Astrocyte (in vitro differentiated cells and primary cell): ENCODE measurements around the gene ORC6. TPM values are rescaled to one million over a fixed set of nuclear protein-coding genes. Genes with fewer than 3 reads are reported as not detected.

ENCODE experiments used
- DNase-seq: peaks from one replicate; pipeline ENCODE4 v3.0.0-alpha.2; 2010; ENCODE audit warnings: low read depth
- FAIRE-seq: peaks from 2 replicates; lab custom pipeline; 2011; peaks lifted over from hg19 to GRCh38; lab: Jason Lieb, UNC
- H2AFZ ChIP-seq: 2 replicates; pipeline ENCODE4 v1.6.0; 2012; ENCODE audit warnings: low read depth, low read length, inconsistent platforms
- H3K27ac ChIP-seq: 2 replicates; pipeline ENCODE4 v1.5.1; 2011; ENCODE audit warnings: low read depth, low read length, inconsistent platforms
- H3K27me3 ChIP-seq: 2 replicates; pipeline ENCODE4 v1.6.0; 2011; ENCODE audit warnings: low read length, inconsistent platforms; ENCODE audit not compliant: insufficient read depth
- H3K36me3 ChIP-seq: 2 replicates; pipeline ENCODE4 v1.5.1; 2011; ENCODE audit warnings: low read length, inconsistent platforms; ENCODE audit not compliant: insufficient read depth
- H3K4me1 ChIP-seq: 2 replicates; pipeline ENCODE4 v1.5.1; 2011; ENCODE audit warnings: low read length, inconsistent platforms; ENCODE audit not compliant: insufficient read depth
- H3K4me2 ChIP-seq: 2 replicates; pipeline ENCODE4 v1.6.0; 2012; ENCODE audit warnings: low read length, inconsistent platforms
- H3K4me3 ChIP-seq: 2 replicates; pipeline ENCODE4 v1.5.1; 2011; ENCODE audit warnings: low read depth, mild to moderate bottlenecking, low read length, inconsistent platforms; ENCODE audit not compliant: insufficient read depth
- H3K79me2 ChIP-seq: 2 replicates; pipeline ENCODE4 v1.6.0; 2012; ENCODE audit warnings: mild to moderate bottlenecking, low read length, inconsistent platforms; ENCODE audit not compliant: insufficient read depth
- H3K9ac ChIP-seq: 2 replicates; pipeline ENCODE4 v1.6.0; 2012; ENCODE audit warnings: mild to moderate bottlenecking, low read length, inconsistent platforms
- H3K9me3 ChIP-seq: 2 replicates; pipeline ENCODE4 v1.5.1; 2012; ENCODE audit warnings: low read depth, mild to moderate bottlenecking, low read length, inconsistent platforms; ENCODE audit not compliant: insufficient read depth
- H4K20me1 ChIP-seq: 2 replicates; pipeline ENCODE4 v1.6.0; 2012; ENCODE audit warnings: low read length, inconsistent platforms; ENCODE audit not compliant: insufficient read depth
- H3K27ac Mint-ChIP-seq: one replicate; pipeline ENCODE4 v1.8.0; 2021; ENCODE audit warnings: mild to moderate bottlenecking, mixed read lengths; ENCODE audit not compliant: unreplicated experiment
- H3K27me3 Mint-ChIP-seq: one replicate; pipeline ENCODE4 v1.8.0; 2021; ENCODE audit warnings: low read depth, mixed read lengths; ENCODE audit not compliant: unreplicated experiment
- H3K36me3 Mint-ChIP-seq: one replicate; pipeline ENCODE4 v1.8.0; 2021; ENCODE audit warnings: low read depth, mixed read lengths; ENCODE audit not compliant: unreplicated experiment
- H3K4me1 Mint-ChIP-seq: one replicate; pipeline ENCODE4 v1.8.0; 2021; ENCODE audit warnings: low read depth, mixed read lengths; ENCODE audit not compliant: unreplicated experiment
- H3K4me3 Mint-ChIP-seq: one replicate; pipeline ENCODE4 v1.8.0; 2021; ENCODE audit warnings: mild to moderate bottlenecking, moderate library complexity, mixed read lengths; ENCODE audit not compliant: unreplicated experiment
- H3K9me3 Mint-ChIP-seq: one replicate; pipeline ENCODE4 v1.8.0; 2021; ENCODE audit warnings: mild to moderate bottlenecking, mixed read lengths; ENCODE audit not compliant: unreplicated experiment
- CTCF ChIP-seq: IDR thresholded peaks from 2 replicates; pipeline ENCODE4 v1.5.1; 2011; ENCODE audit warnings: low read depth, mild to moderate bottlenecking, inconsistent platforms, low read length, moderate library complexity; ENCODE audit not compliant: insufficient read depth
- EZH2 ChIP-seq: IDR thresholded peaks from 2 replicates; pipeline ENCODE4 v1.6.1; 2012; ENCODE audit warnings: mild to moderate bottlenecking, low read length, inconsistent platforms; ENCODE audit not compliant: insufficient read depth
- total RNA-seq: library from RNA; stranded (reverse); gene quantifications from 2 replicates; pipeline ENCODE4 v1.2.1, GENCODE V29; 2021

ORC6 gene
- total RNA-seq, 1 donor from 2014 or later = 16.9 TPM

- Histone ChIP-seq H3K4me1 (no peaks in the 10 kb centered on the region), H3K79me2 (no peaks in the 10 kb centered on the region), H3K27ac (no peak overlapping the region), H3K27me3 (no peaks in the 10 kb centered on the region), H2AFZ (no peak overlapping the region), H3K9ac (no peak overlapping the region), H3K36me3 (no peaks in the 10 kb centered on the region), H3K4me2 (no peak overlapping the region), H4K20me1 (no peaks in the 10 kb centered on the region), H3K9me3 (no peaks in the 10 kb centered on the region), H3K4me3 (no peak overlapping the region)
- no peak for TF ChIP-seq EZH2
- no peak for TF ChIP-seq CTCF
- no peak overlapping the region for H3K4me3 Mint-ChIP-seq
- DNase-seq (no peak), FAIRE-seq (no peak)
- H3K36me3 Mint-ChIP-seq = no peaks in the 10 kb centered on the region
- H3K9me3 Mint-ChIP-seq = no peaks in the 10 kb centered on the region
- peaks cover 15% of the 10 kb centered on the region for H3K27me3 Mint-ChIP-seq
- H3K4me1 Mint-ChIP-seq = peaks cover 2% of the 10 kb centered on the region
- H3K27ac Mint-ChIP-seq = no peak overlapping the region
Observed at GRCh38 chr16:46736695-46737094, 47.2 kb downstream of the ORC6 start.

GRCh38 chr16:46737621-46738214 is 48.3 kb downstream of the ORC6 start:
- Mint-ChIP-seq H3K4me3 (no peak overlapping the region), H3K4me1 (peaks cover 2% of the 10 kb centered on the region), H3K27ac (no peak overlapping the region), H3K36me3 (no peaks in the 10 kb centered on the region), H3K9me3 (no peaks in the 10 kb centered on the region), H3K27me3 (peaks cover 14% of the 10 kb centered on the region)
- Histone ChIP-seq H3K36me3 (no peaks in the 10 kb centered on the region), H3K79me2 (no peaks in the 10 kb centered on the region), H3K4me1 (no peaks in the 10 kb centered on the region), H3K4me3 (no peak overlapping the region), H2AFZ (no peak overlapping the region), H3K9ac (no peak overlapping the region), H3K27me3 (no peaks in the 10 kb centered on the region), H3K4me2 (no peak overlapping the region), H3K9me3 (no peaks in the 10 kb centered on the region), H4K20me1 (no peaks in the 10 kb centered on the region), H3K27ac (no peak overlapping the region)
- TF ChIP-seq EZH2 (no peak), CTCF (no peak)
- FAIRE-seq = no peak
- DNase-seq = no peak

GRCh38 chr16:46739934-46740333 is 50.5 kb downstream of the ORC6 start:
- DNase-seq (no peak), FAIRE-seq (no peak)
- no peaks in the 10 kb centered on the region for H4K20me1 ChIP-seq
- no peaks in the 10 kb centered on the region for H3K36me3 Mint-ChIP-seq
- no peaks in the 10 kb centered on the region for H3K9me3 ChIP-seq
- H3K27ac ChIP-seq = no peak overlapping the region
- peaks cover 7% of the 10 kb centered on the region for H3K4me1 Mint-ChIP-seq
- no peak overlapping the region for H3K4me3 ChIP-seq
- peaks cover 2% of the 10 kb centered on the region for H3K27me3 Mint-ChIP-seq
- H3K79me2 ChIP-seq = no peaks in the 10 kb centered on the region
- H3K9me3 Mint-ChIP-seq = no peaks in the 10 kb centered on the region
- no peak overlapping the region for H3K27ac Mint-ChIP-seq
- H3K4me1 ChIP-seq = no peaks in the 10 kb centered on the region
- H3K4me3 Mint-ChIP-seq = no peak overlapping the region
- TF ChIP-seq CTCF (no peak), EZH2 (no peak)
- no peaks in the 10 kb centered on the region for H3K36me3 ChIP-seq
- no peaks in the 10 kb centered on the region for H3K27me3 ChIP-seq
- H3K4me2 ChIP-seq = no peak overlapping the region
- no peak overlapping the region for H3K9ac ChIP-seq
- no peak overlapping the region for H2AFZ ChIP-seq
